Measurements from ENCODE around the gene ZSWIM1. TPM values are rescaled to one million over a fixed set of nuclear protein-coding genes. Genes with fewer than 3 reads are reported as not detected.

The ZSWIM1 gene
- total RNA-seq, 1 experiment from 2014 or later, result 13.0 TPM

- no peak overlapping the region for H3K27ac ChIP-seq (ENCODE audit: low read depth, low read length)
- CTCF ChIA-PET, result no interaction called here
- no peaks in the 10 kb centered on the region for H3K79me2 ChIP-seq (ENCODE audit: insufficient read depth, low read length)
- no peak for TF ChIP-seq RAD21 (IDR thresholded peaks at IDR 0.05; ENCODE audit: low read depth)
- no peak for TF ChIP-seq SP1 (IDR thresholded peaks at IDR 0.05; ENCODE audit: low read depth)
- no peak for TF ChIP-seq CBX3 (IDR thresholded peaks at IDR 0.05; ENCODE audit: low read depth)
- TF ChIP-seq EGR1 (IDR thresholded peaks at IDR 0.05; ENCODE audit: low read depth), result no peak
- TF ChIP-seq REST (IDR thresholded peaks at IDR 0.05; ENCODE audit: low read depth), result no peak
- TF ChIP-seq EZH2phosphoT487 (IDR thresholded peaks at IDR 0.05; ENCODE audit: borderline replicate concordance), result no peak
- TF ChIP-seq JUND (IDR thresholded peaks at IDR 0.05), result no peak
- no peak for TF ChIP-seq ZNF274 (IDR thresholded peaks at IDR 0.05; ENCODE audit: low read depth, low read length)
- TF ChIP-seq ATF3 (IDR thresholded peaks at IDR 0.05), result no peak
- TF ChIP-seq YY1 (IDR thresholded peaks at IDR 0.05; ENCODE audit: extremely low read depth, insufficient replicate concordance, low read depth, low read length), result no peak
- TF ChIP-seq FOSL1 (IDR thresholded peaks at IDR 0.05; ENCODE audit: low read depth), result no peak
- TF ChIP-seq POLR2A (IDR thresholded peaks at IDR 0.05; ENCODE audit: borderline replicate concordance, extremely low read depth, insufficient read depth, insufficient read length), result no peak
- no peak for TF ChIP-seq CTCF (IDR thresholded peaks at IDR 0.05 in 2 of 3, conservative IDR thresholded peaks at IDR 0.05 in 1 of 3; ENCODE audit: borderline replicate concordance in 1 of 3, insufficient read depth in 1 of 3, low read depth in 2 of 3, low read length in 2 of 3)
- TF ChIP-seq POLR2AphosphoS5 (IDR thresholded peaks at IDR 0.05; ENCODE audit: low read depth, low read length), result no peak
- TF ChIP-seq ZBTB33 (IDR thresholded peaks at IDR 0.05; ENCODE audit: extremely low read depth, insufficient replicate concordance, low read length), result no peak
- TF ChIP-seq MAX (IDR thresholded peaks at IDR 0.05), result no peak
- no peak for TF ChIP-seq SIN3A (IDR thresholded peaks at IDR 0.05; ENCODE audit: low read depth)
- no peak for TF ChIP-seq CEBPB (IDR thresholded peaks at IDR 0.05; ENCODE audit: low read depth)
- no peaks in the 10 kb centered on the region for H3K9me3 ChIP-seq (ENCODE audit: control insufficient read depth in 1 of 2, insufficient read depth in 1 of 2, low read depth in 1 of 2, low read length in 2 of 2)
- H3K4me3 ChIP-seq (replicated peaks in 1 of 2; ENCODE audit: low read depth in 1 of 2, low read length in 2 of 2), result no peak overlapping the region
- ATAC-seq, result no peak
- intact Hi-C loops (cut with micrococcal nuclease), result no loop called here
- BruUV-seq (replicated peaks), result no TSS peak
- H3K27me3 ChIP-seq (ENCODE audit: insufficient read depth, low read length), result no peaks in the 10 kb centered on the region
- H3K9ac ChIP-seq (ENCODE audit: low read length), result no peak overlapping the region
- no peak overlapping the region for H3K4me2 ChIP-seq (ENCODE audit: low read length)
- no peaks in the 10 kb centered on the region for H3K9me2 ChIP-seq (ENCODE audit: insufficient read depth)
- H2AFZ ChIP-seq (ENCODE audit: low read depth, low read length, poor library complexity, severe bottlenecking), result no peak overlapping the region
- RAD21 ChIA-PET (ENCODE audit: low non-redundant PET in 1 of 2, low total read pairs in 2 of 2, uncharacterized antibody in 2 of 2, unreplicated experiment in 2 of 2), result no interaction called here
- no peak for DNase-seq (ENCODE audit: low read depth, low spot score)
- peaks cover 5 to 33% of the 10 kb centered on the region in 2 experiments for H3K4me1 ChIP-seq (ENCODE audit: control insufficient read depth in 1 of 2, insufficient read depth in 2 of 2, low read length in 2 of 2)
- no peaks in the 10 kb centered on the region for H3K36me3 ChIP-seq (ENCODE audit: control insufficient read depth in 1 of 2, insufficient read depth in 2 of 2, low read length in 2 of 2)
- POLR2A ChIA-PET, result no interaction called here
- H4K20me1 ChIP-seq (ENCODE audit: insufficient read depth), result no peaks in the 10 kb centered on the region
These were observed 27.1 kb downstream of the ZSWIM1 start for GRCh38 chr20:45908084-45908483.

Data from HCT116 (cell line).